ENCODE measurements around the gene ATAD3C. TPM values are rescaled to one million over a fixed set of nuclear protein-coding genes. Genes with fewer than 3 reads are reported as not detected.

Gene ATAD3C
- total RNA-seq (1 to 10 TPM in 3 of 5 donors, under 1 TPM in 2; 0.59 to 3.1 (median 1.4) TPM), total RNA-seq (0.05 to 0.71 (median 0.30) reads per million in 29 experiments)
- total RNA-seq (2013): 1.6 TPM

GRCh38 chr1:1449099-1449739, at the start of gene ATAD3C:
Gene ATAD3C (plus strand): TSS chr1:1449689. CDS start chr1:1450684, 995 bp downstream.
- Histone ChIP-seq H3K4me3 (ENCODE audit: control insufficient read depth in 1 of 2, extremely low read depth in 1 of 2, low read length in 1 of 2) (no peak within 1 kb of the TSS), H3K27ac (ENCODE audit: low read length) (no peak within 1 kb of the TSS), H3K36me3 (ENCODE audit: control insufficient read depth in 2 of 2, extremely low read depth in 1 of 2, insufficient read depth in 1 of 2, low read length in 1 of 2) (no peaks in the 10 kb centered on the region), H3K4me1 (ENCODE audit: control insufficient read depth in 1 of 2, extremely low read depth in 1 of 2, insufficient read depth in 2 of 2, low read length in 2 of 2) (no peaks in the 10 kb centered on the region), H3K27me3 (replicated peaks in 1 of 2; ENCODE audit: control insufficient read depth in 2 of 2, extremely low read depth in 1 of 2, insufficient read depth in 2 of 2, low read length in 1 of 2) (peaks cover 0 to 7% of the 10 kb centered on the region in 2 experiments), H3K9me3 (no peaks in the 10 kb centered on the region)
- POLR2A ChIA-PET: no interaction called here
- CTCF ChIA-PET: no interaction called here
- WGBS (ENCODE audit: insufficient coverage): no CpG with 5 or more reads among the region's 6 CpGs
- Mint-ChIP-seq H3K27me3 (peaks cover 0 to under 1% of the 10 kb centered on the region in 2 donors), H3K36me3 (no peaks in the 10 kb centered on the region), H3K9me3 (no peaks in the 10 kb centered on the region), H3K27ac (no peak within 1 kb of the TSS), H3K4me3 (no peak within 1 kb of the TSS), H3K4me1 (no peaks in the 10 kb centered on the region)
- no peak for DNase-seq
- no peak for ATAC-seq (replicated peaks in 1 of 4)

GRCh38 chr1:1399872-1400575, 49.5 kb upstream of the ATAD3C start:
- DNase-seq: peak in 1 of 35 experiments; percentile 18
- POLR2A ChIA-PET: interaction anchor here in 1 of 2 donors (0.7 kb wide), 1 partner anchor 25 kb away, joined by 4 read pairs; the partner anchor contains the start of gene AURKAIP1
- peaks cover 22 to 45% of the 10 kb centered on the region in 2 experiments for H3K4me1 ChIP-seq (ENCODE audit: control insufficient read depth in 1 of 2, extremely low read depth in 1 of 2, insufficient read depth in 2 of 2, low read length in 2 of 2)
- H3K36me3 ChIP-seq (ENCODE audit: control insufficient read depth in 2 of 2, extremely low read depth in 1 of 2, insufficient read depth in 1 of 2, low read length in 1 of 2): peaks cover 23 to 57% of the 10 kb centered on the region in 2 donors
- Mint-ChIP-seq H3K27me3 (no peaks in the 10 kb centered on the region), H3K27ac (peak overlapping the region; percentile 89 to 92), H3K36me3 (peaks cover 25% of the 10 kb centered on the region), H3K4me3 (peak overlapping the region; percentile 85 to 89 (median 86)), H3K9me3 (no peaks in the 10 kb centered on the region), H3K4me1 (peaks cover 43 to 63% (median 51%) of the 10 kb centered on the region in 3 donors)
- H3K27me3 ChIP-seq (replicated peaks in 1 of 2; ENCODE audit: control insufficient read depth in 2 of 2, extremely low read depth in 1 of 2, insufficient read depth in 2 of 2, low read length in 1 of 2): no peaks in the 10 kb centered on the region
- WGBS (ENCODE audit: insufficient coverage): 5% methylated on average over 30 of the region's 34 CpGs
- H3K9me3 ChIP-seq: no peaks in the 10 kb centered on the region
- CTCF ChIA-PET: interaction anchor here in 1 of 2 donors (0.8 kb wide), 1 partner anchor 25 kb away, joined by 3 read pairs; the partner anchor contains the start of gene AURKAIP1
- peak overlapping the region; percentile 71 to 98 for H3K4me3 ChIP-seq (ENCODE audit: control insufficient read depth in 1 of 2, extremely low read depth in 1 of 2, low read length in 1 of 2)
- peak in 1 of 4 experiments; percentile 1 for ATAC-seq (replicated peaks in 1 of 4)
- H3K27ac ChIP-seq (ENCODE audit: low read length): peak overlapping the region; percentile 80

GRCh38 chr1:1400576-1401456, 48.7 kb upstream of the ATAD3C start:
- 93% methylated on average over 17 of the region's 22 CpGs for WGBS (ENCODE audit: insufficient coverage)
- no peak for ATAC-seq (replicated peaks in 1 of 4)
- H3K4me1 ChIP-seq (ENCODE audit: control insufficient read depth in 1 of 2, extremely low read depth in 1 of 2, insufficient read depth in 2 of 2, low read length in 2 of 2): peaks cover 22 to 51% of the 10 kb centered on the region in 2 experiments
- DNase-seq: no peak
- H3K36me3 ChIP-seq (ENCODE audit: control insufficient read depth in 2 of 2, extremely low read depth in 1 of 2, insufficient read depth in 1 of 2, low read length in 1 of 2): peaks cover 16 to 57% of the 10 kb centered on the region in 2 donors
- H3K4me3 ChIP-seq (ENCODE audit: control insufficient read depth in 1 of 2, extremely low read depth in 1 of 2, low read length in 1 of 2): peak overlapping the region; percentile 71 to 98
- H3K27ac ChIP-seq (ENCODE audit: low read length): peak overlapping the region; percentile 80
- H3K36me3 Mint-ChIP-seq: peaks cover 25% of the 10 kb centered on the region
- peaks cover 41 to 62% (median 50%) of the 10 kb centered on the region in 3 donors for H3K4me1 Mint-ChIP-seq
- H3K27me3 Mint-ChIP-seq: no peaks in the 10 kb centered on the region
- H3K27me3 ChIP-seq (replicated peaks in 1 of 2; ENCODE audit: control insufficient read depth in 2 of 2, extremely low read depth in 1 of 2, insufficient read depth in 2 of 2, low read length in 1 of 2): no peaks in the 10 kb centered on the region
- peak overlapping the region; percentile 85 to 89 (median 86) for H3K4me3 Mint-ChIP-seq
- peak overlapping the region; percentile 89 to 92 for H3K27ac Mint-ChIP-seq
- CTCF ChIA-PET: interaction anchor here in 1 of 2 donors (0.5 to 0.8 kb wide), 2 partner anchors 23 to 25 kb away, joined by 3 read pairs; partner anchors contain the start of gene AURKAIP1
- POLR2A ChIA-PET: interaction anchor here in 1 of 2 donors (0.7 kb wide), 1 partner anchor 25 kb away, joined by 4 read pairs; the partner anchor contains the start of gene AURKAIP1
- no peaks in the 10 kb centered on the region for H3K9me3 ChIP-seq
- H3K9me3 Mint-ChIP-seq: no peaks in the 10 kb centered on the region

GRCh38 chr1:1401457-1402010, 48.0 kb upstream of the ATAD3C start:
- no peaks in the 10 kb centered on the region for H3K27me3 Mint-ChIP-seq
- peaks cover 47 to 69% (median 56%) of the 10 kb centered on the region in 3 donors for H3K4me1 Mint-ChIP-seq
- CTCF ChIA-PET: no interaction called here
- Histone ChIP-seq H3K4me1 (ENCODE audit: control insufficient read depth in 1 of 2, extremely low read depth in 1 of 2, insufficient read depth in 2 of 2, low read length in 2 of 2) (peaks cover 27 to 58% of the 10 kb centered on the region in 2 experiments), H3K9me3 (no peaks in the 10 kb centered on the region), H3K27me3 (replicated peaks in 1 of 2; ENCODE audit: control insufficient read depth in 2 of 2, extremely low read depth in 1 of 2, insufficient read depth in 2 of 2, low read length in 1 of 2) (no peaks in the 10 kb centered on the region), H3K27ac (ENCODE audit: low read length) (no peak overlapping the region), H3K36me3 (ENCODE audit: control insufficient read depth in 2 of 2, extremely low read depth in 1 of 2, insufficient read depth in 1 of 2, low read length in 1 of 2) (peaks cover 14 to 63% of the 10 kb centered on the region in 2 donors), H3K4me3 (ENCODE audit: control insufficient read depth in 1 of 2, extremely low read depth in 1 of 2, low read length in 1 of 2) (no peak overlapping the region)
- H3K9me3 Mint-ChIP-seq: no peaks in the 10 kb centered on the region
- H3K36me3 Mint-ChIP-seq: peaks cover 27% of the 10 kb centered on the region
- WGBS (ENCODE audit: insufficient coverage): 88% methylated on average over 3 of the region's 7 CpGs
- peak overlapping the region in 1 of 2 donors; percentile 73 for H3K27ac Mint-ChIP-seq
- DNase-seq (no peak), ATAC-seq (replicated peaks in 1 of 4) (no peak)
- POLR2A ChIA-PET: no interaction called here
- peak overlapping the region; percentile 62 to 85 (median 64) for H3K4me3 Mint-ChIP-seq

GRCh38 chr1:1402072-1402900, 47.2 kb upstream of the ATAD3C start:
- H3K27ac ChIP-seq (ENCODE audit: low read length): no peak overlapping the region
- ChIA-PET CTCF (interaction anchor here in 1 of 2 donors (0.6 kb wide), 1 partner anchor 87 kb away, joined by 3 read pairs; no protein-coding TSS in a partner anchor), POLR2A (interaction anchor here in 1 of 2 donors (0.7 kb wide), 1 partner anchor 27 kb away, joined by 4 read pairs; the partner anchor contains the start of gene AURKAIP1)
- H3K4me3 Mint-ChIP-seq: peak overlapping the region in 1 of 3 donors; percentile 64
- H3K36me3 ChIP-seq (ENCODE audit: control insufficient read depth in 2 of 2, extremely low read depth in 1 of 2, insufficient read depth in 1 of 2, low read length in 1 of 2): peaks cover 14 to 57% of the 10 kb centered on the region in 2 donors
- no peaks in the 10 kb centered on the region for H3K9me3 Mint-ChIP-seq
- H3K4me3 ChIP-seq (ENCODE audit: control insufficient read depth in 1 of 2, extremely low read depth in 1 of 2, low read length in 1 of 2): no peak overlapping the region
- H3K27ac Mint-ChIP-seq: peak overlapping the region; percentile 16 to 59
- no peak for ATAC-seq (replicated peaks in 1 of 4)
- H3K36me3 Mint-ChIP-seq: peaks cover 27% of the 10 kb centered on the region
- H3K9me3 ChIP-seq: no peaks in the 10 kb centered on the region
- H3K27me3 ChIP-seq (replicated peaks in 1 of 2; ENCODE audit: control insufficient read depth in 2 of 2, extremely low read depth in 1 of 2, insufficient read depth in 2 of 2, low read length in 1 of 2): no peaks in the 10 kb centered on the region
- no peaks in the 10 kb centered on the region for H3K27me3 Mint-ChIP-seq
- H3K4me1 Mint-ChIP-seq: peaks cover 47 to 72% (median 57%) of the 10 kb centered on the region in 3 donors
- WGBS (ENCODE audit: insufficient coverage): 88% methylated on average over 18 of the region's 20 CpGs
- DNase-seq: peak in 5 of 35 experiments; percentile 16 to 52 (median 24)
- H3K4me1 ChIP-seq (ENCODE audit: control insufficient read depth in 1 of 2, extremely low read depth in 1 of 2, insufficient read depth in 2 of 2, low read length in 2 of 2): peaks cover 27 to 58% of the 10 kb centered on the region in 2 experiments
